Activated CD8-positive, alpha-beta memory T cell treated with anti-CD3 and anti-CD28 coated beads for 1 hour (primary cell): ENCODE results near the gene RAB1A.

Experiments
- DNase-seq, 2 donors: peaks; one replicate each; pipeline ENCODE4 v3.0.0-alpha.2; 2020; ENCODE audit warnings: low read depth in 1 of 2; ENCODE audit errors: extremely low read depth in 1 of 2

Gene RAB1A

DNA sequence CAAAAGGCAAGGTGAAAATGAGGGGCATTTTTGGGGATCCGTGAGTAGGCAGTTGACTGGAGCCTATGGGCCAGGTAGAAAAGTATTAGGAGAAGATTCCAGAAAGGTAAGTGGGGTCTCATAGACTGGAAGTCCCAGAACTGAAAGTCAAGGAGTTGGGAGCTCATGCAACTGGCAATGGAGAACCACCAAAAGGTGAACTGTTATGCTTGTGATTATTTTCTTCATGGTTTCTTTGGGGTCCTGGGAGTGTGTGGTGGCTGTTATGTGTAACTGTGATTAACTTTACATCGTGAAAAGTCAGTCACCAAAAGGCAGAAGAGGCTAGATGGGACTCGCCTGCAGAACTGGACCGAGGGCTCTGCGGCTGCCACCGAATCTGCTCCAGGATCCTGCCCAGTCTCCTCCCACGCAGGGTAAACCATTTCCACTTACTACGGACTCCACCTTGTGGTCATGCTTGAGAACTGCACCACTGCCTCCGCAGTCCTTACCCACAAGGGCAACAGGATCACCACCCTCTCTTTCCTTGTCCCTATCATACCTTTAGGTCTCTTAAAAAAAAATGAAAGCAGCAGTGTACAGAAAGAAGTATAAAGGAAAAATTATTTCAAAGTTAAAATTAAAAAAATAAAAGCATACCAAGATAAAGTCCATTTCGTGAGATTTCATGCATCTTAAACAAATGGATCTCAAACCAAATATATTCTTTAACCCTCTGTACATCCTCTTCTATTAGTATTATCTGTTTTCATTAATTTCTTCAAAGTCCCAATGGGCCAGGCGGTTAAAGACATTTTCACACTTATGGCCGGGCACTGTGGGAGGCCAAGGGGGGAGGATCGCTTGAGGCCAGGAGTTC is 89.3 kb downstream of the RAB1A start:
- DNase-seq = peak; percentile 49 to 54

DNA sequence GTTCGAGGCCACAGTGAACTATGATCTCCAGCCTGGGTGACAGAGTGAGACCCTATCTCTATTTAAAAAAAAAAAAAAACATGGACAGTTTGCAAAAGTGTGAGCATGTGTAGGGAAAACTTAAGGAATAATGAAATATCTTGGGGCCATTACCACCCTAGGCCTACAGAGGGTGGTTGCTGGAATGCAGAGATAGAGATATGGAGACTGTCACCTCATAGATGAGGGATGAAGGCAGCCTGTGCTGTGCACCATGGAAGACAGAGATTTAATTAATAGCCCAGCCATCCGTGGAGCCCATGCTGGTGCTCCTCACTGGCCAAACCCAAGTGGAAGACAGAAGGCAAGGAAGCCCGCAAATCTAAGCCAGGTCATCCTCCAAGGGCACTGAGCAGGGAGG is 90.3 kb downstream of the RAB1A start:
- no peak for DNase-seq

DNA sequence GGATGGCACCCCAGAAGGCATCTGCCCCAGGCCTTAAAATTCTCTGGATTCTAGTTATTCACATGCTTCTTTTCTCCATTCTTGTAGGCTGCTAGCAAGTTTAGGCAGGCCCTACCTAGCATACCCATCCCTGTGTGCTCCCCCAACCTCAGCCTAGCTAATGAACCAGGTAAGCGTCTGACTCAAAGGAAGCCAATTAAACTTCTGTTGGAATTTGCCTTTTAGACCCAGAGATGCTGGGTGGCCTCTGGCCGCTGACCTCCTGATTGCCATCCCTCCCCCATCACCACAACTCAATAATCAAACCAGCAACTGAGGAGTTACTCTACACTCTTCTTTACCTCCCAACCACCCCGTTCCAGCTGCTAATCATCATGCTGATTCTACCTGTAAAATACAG is 92.7 kb downstream of the RAB1A start:
- DNase-seq = no peak
